H9 (cell line): ENCODE results near the gene CYP39A1. TPM values are rescaled to one million over a fixed set of nuclear protein-coding genes. Genes with fewer than 3 reads are reported as not detected.

Experiments used
- DNase-seq: peaks from one replicate; pipeline ENCODE4 v3.0.0-alpha.2; 2017
- H2AFZ ChIP-seq: one replicate; pipeline ENCODE4 v1.6.1; 2013; ENCODE audit warnings: mild to moderate bottlenecking, low read length, control low read depth, moderate library complexity
- H2AK5ac ChIP-seq: 2 replicates; pipeline ENCODE4 v1.6.1; 2013; ENCODE audit warnings: low read length, control low read depth, mixed read lengths; ENCODE audit not compliant: insufficient read length
- H2BK120ac ChIP-seq: one replicate; pipeline ENCODE4 v1.6.1; 2013; ENCODE audit warnings: low read depth, mild to moderate bottlenecking, low read length, control low read depth, inconsistent platforms; ENCODE audit not compliant: poor library complexity, severe bottlenecking
- H2BK12ac ChIP-seq: 2 replicates; pipeline ENCODE4 v1.6.1; 2013; ENCODE audit warnings: low read length, control low read depth, mixed read lengths, low read depth; ENCODE audit not compliant: insufficient read length
- H2BK15ac ChIP-seq: 2 replicates; pipeline ENCODE4 v1.6.1; 2013; ENCODE audit warnings: low read depth, low read length, control low read depth
- H2BK20ac ChIP-seq: one replicate; pipeline ENCODE4 v1.6.1; 2013; ENCODE audit warnings: low read depth, mild to moderate bottlenecking, low read length, control low read depth, inconsistent platforms; ENCODE audit not compliant: poor library complexity, severe bottlenecking
- H2BK5ac ChIP-seq: 2 replicates; pipeline ENCODE4 v1.6.1; 2013; ENCODE audit warnings: low read length, control low read depth, mixed read lengths; ENCODE audit not compliant: insufficient read length
- H3K14ac ChIP-seq: 2 replicates; pipeline ENCODE4 v1.6.1; 2013; ENCODE audit warnings: low read length, control low read depth; ENCODE audit not compliant: insufficient read depth
- H3K18ac ChIP-seq: 2 replicates; pipeline ENCODE4 v1.6.1; 2013; ENCODE audit warnings: low read depth, mild to moderate bottlenecking, mixed read lengths, low read length, control low read depth; ENCODE audit not compliant: insufficient read length
- H3K23ac ChIP-seq: 2 replicates; pipeline ENCODE4 v1.6.1; 2013; ENCODE audit warnings: low read length, control low read depth, mixed read lengths, low read depth; ENCODE audit not compliant: insufficient read length
- H3K23me2 ChIP-seq: 2 replicates; pipeline ENCODE4 v1.6.1; 2013; ENCODE audit warnings: low read depth, mild to moderate bottlenecking, mixed read lengths, low read length, control low read depth; ENCODE audit not compliant: insufficient read length, poor library complexity, severe bottlenecking
- H3K27ac ChIP-seq: 2 replicates; pipeline ENCODE4 v1.5.1; 2013; ENCODE audit warnings: low read length, control low read depth, mixed read lengths, low read depth; ENCODE audit not compliant: insufficient read length
- H3K27me3 ChIP-seq: 2 replicates; pipeline ENCODE4 v1.6.1; 2013; ENCODE audit warnings: low read length, control low read depth, inconsistent platforms; ENCODE audit not compliant: insufficient read depth
- H3K4ac ChIP-seq: 2 replicates; pipeline ENCODE4 v1.6.1; 2013; ENCODE audit warnings: low read depth, mild to moderate bottlenecking, control low read depth, inconsistent platforms, low read length, moderate library complexity
- H3K4me1 ChIP-seq: 2 replicates; pipeline ENCODE4 v1.6.1; 2013; ENCODE audit warnings: low read length, control low read depth, inconsistent platforms; ENCODE audit not compliant: insufficient read depth
- H3K4me2 ChIP-seq: 2 replicates; pipeline ENCODE4 v1.6.1; 2013; ENCODE audit warnings: low read length, control low read depth, mixed read lengths; ENCODE audit not compliant: insufficient read length, insufficient read depth
- H3K56ac ChIP-seq: 2 replicates; pipeline ENCODE4 v1.6.1; 2013; ENCODE audit warnings: low read depth, mild to moderate bottlenecking, mixed read lengths, low read length, control low read depth; ENCODE audit not compliant: insufficient read length
- H3K79me1 ChIP-seq: 2 replicates; pipeline ENCODE4 v1.6.1; 2013; ENCODE audit warnings: low read depth, mild to moderate bottlenecking, moderate library complexity, low read length, control low read depth, inconsistent platforms; ENCODE audit not compliant: insufficient read depth, poor library complexity, severe bottlenecking
- H3K79me2 ChIP-seq: 2 replicates; pipeline ENCODE4 v1.6.1; 2013; ENCODE audit warnings: low read length, control low read depth, inconsistent platforms; ENCODE audit not compliant: insufficient read depth
- H3K9ac ChIP-seq: 2 replicates; pipeline ENCODE4 v1.6.1; 2013; ENCODE audit warnings: low read length, control low read depth, mixed read lengths; ENCODE audit not compliant: insufficient read length; ENCODE audit errors: extremely low read depth
- H3K9me3 ChIP-seq: one replicate; pipeline ENCODE4 v1.6.1; 2013; ENCODE audit warnings: low read depth, low read length, inconsistent platforms; ENCODE audit not compliant: control insufficient read depth
- H3T11ph ChIP-seq: one replicate; pipeline ENCODE4 v1.6.1; 2013; ENCODE audit warnings: mild to moderate bottlenecking, low read length, control low read depth, inconsistent platforms
- H4K20me1 ChIP-seq: one replicate; pipeline ENCODE4 v1.6.1; 2013; ENCODE audit not compliant: control insufficient read depth, insufficient read length, insufficient read depth
- H4K5ac ChIP-seq: 2 replicates; pipeline ENCODE4 v1.6.1; 2013; ENCODE audit warnings: low read depth, mild to moderate bottlenecking, mixed read lengths, low read length, control low read depth; ENCODE audit not compliant: insufficient read length
- H4K8ac ChIP-seq: replicated peaks from 2 replicates; pipeline ENCODE4 v1.6.1; 2013; ENCODE audit warnings: low read length, control low read depth, mixed read lengths, low read depth; ENCODE audit not compliant: insufficient read length
- H4K91ac ChIP-seq: 2 replicates; pipeline ENCODE4 v1.6.1; 2013; ENCODE audit warnings: low read depth, mild to moderate bottlenecking, moderate library complexity, mixed read lengths, low read length, control low read depth; ENCODE audit not compliant: insufficient read length
- H3K27ac Mint-ChIP-seq, 3 experiments: 2 replicates in 2 of 3; 3 replicates in 1 of 3; pipeline ENCODE4 v1.8.0; 2020 to 2021; ENCODE audit warnings: mixed read lengths in 3 of 3, mild to moderate bottlenecking in 1 of 3, moderate library complexity in 1 of 3
- H3K27me3 Mint-ChIP-seq: 2 replicates; pipeline ENCODE4 v1.8.0; 2021; ENCODE audit warnings: low read depth, mild to moderate bottlenecking, moderate library complexity, mixed read lengths
- H3K36me3 Mint-ChIP-seq, 3 experiments: 2 replicates in 2 of 3; 3 replicates in 1 of 3; pipeline ENCODE4 v1.8.0; 2020 to 2021; ENCODE audit warnings: low read depth in 3 of 3, mixed read lengths in 3 of 3; ENCODE audit not compliant: insufficient read depth in 1 of 3
- H3K4me1 Mint-ChIP-seq, 2 experiments: 2 replicates each; pipeline ENCODE4 v1.8.0; 2020; ENCODE audit warnings: mixed read lengths in 2 of 2
- H3K4me3 Mint-ChIP-seq, 2 experiments: 2 replicates in 1 of 2; 3 replicates in 1 of 2; pipeline ENCODE4 v1.8.0; 2020 to 2021; ENCODE audit warnings: mild to moderate bottlenecking in 2 of 2, mixed read lengths in 2 of 2, moderate library complexity in 1 of 2
- H3K9me3 Mint-ChIP-seq, 2 experiments: 2 replicates in 1 of 2; 3 replicates in 1 of 2; pipeline ENCODE4 v1.8.0; 2020; ENCODE audit warnings: mild to moderate bottlenecking in 2 of 2, mixed read lengths in 2 of 2, moderate library complexity in 1 of 2
- WGBS: extraction: QIAGEN DNeasy Blood & Tissue Kit; methylation state at CpG from one replicate; pipeline ENCODE4 v1.1.7; 2013; ENCODE audit warnings: missing lambda C conversion rate, low lambda C conversion rate, mixed read lengths; ENCODE audit not compliant: insufficient read length; ENCODE audit errors: extremely low coverage; 5-methylcytosine and 5-hydroxymethylcytosine counted together
- total RNA-seq: library from RNA; stranded (reverse); gene quantifications from 2 replicates; pipeline ENCODE4 v1.2.1, GENCODE V29; 2021
- TF ChIP-seq, protein P1 (sequence below): fragments of 200-600 bp; sonication (generic); conservative IDR thresholded peaks from 3 replicates; pipeline ENCODE4 v1.8.0; 2021; ENCODE audit warnings: antibody characterized with exemption, mild to moderate bottlenecking

CYP39A1 gene
- total RNA-seq, 1 experiment from 2014 or later = 0.50 TPM

DNA sequence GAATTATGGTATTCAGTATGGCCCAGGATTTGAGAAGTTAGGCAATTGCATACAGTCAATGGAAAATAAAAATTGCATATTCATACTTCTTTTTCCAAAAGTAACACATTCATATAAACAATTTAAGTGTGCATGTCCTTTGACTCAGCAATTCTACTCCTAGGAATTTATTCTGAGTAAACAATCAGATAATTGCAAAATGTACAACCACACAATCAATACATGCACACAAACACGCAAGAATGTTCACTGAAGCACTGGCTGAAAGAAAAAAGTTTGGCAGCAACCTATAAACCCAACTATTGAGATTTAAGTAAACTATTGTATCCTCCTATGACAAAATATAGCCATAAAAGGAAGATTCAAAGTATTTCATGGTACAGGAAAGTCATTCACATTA, 1.6 kb downstream of the CYP39A1 start:
- H2BK12ac ChIP-seq = no peak overlapping the region
- no peaks in the 10 kb centered on the region; the same call in 1 of the 2 replicates for H3K27me3 ChIP-seq
- no peak overlapping the region for H2AFZ ChIP-seq
- no peak overlapping the region for H2BK120ac ChIP-seq
- H3T11ph ChIP-seq = no peak overlapping the region
- no peaks in the 10 kb centered on the region for H4K20me1 ChIP-seq
- no peaks in the 10 kb centered on the region for H3K79me2 ChIP-seq
- H2BK5ac ChIP-seq = no peak overlapping the region
- H3K4me1 Mint-ChIP-seq = peaks cover 12 to 24% of the 10 kb centered on the region in 2 experiments
- H3K27ac ChIP-seq = no peak overlapping the region
- H4K5ac ChIP-seq = no peak overlapping the region
- no peak overlapping the region for H4K91ac ChIP-seq
- H3K4ac ChIP-seq = no peak overlapping the region
- no peaks in the 10 kb centered on the region for H3K4me1 ChIP-seq
- TF ChIP-seq, protein P1, sequence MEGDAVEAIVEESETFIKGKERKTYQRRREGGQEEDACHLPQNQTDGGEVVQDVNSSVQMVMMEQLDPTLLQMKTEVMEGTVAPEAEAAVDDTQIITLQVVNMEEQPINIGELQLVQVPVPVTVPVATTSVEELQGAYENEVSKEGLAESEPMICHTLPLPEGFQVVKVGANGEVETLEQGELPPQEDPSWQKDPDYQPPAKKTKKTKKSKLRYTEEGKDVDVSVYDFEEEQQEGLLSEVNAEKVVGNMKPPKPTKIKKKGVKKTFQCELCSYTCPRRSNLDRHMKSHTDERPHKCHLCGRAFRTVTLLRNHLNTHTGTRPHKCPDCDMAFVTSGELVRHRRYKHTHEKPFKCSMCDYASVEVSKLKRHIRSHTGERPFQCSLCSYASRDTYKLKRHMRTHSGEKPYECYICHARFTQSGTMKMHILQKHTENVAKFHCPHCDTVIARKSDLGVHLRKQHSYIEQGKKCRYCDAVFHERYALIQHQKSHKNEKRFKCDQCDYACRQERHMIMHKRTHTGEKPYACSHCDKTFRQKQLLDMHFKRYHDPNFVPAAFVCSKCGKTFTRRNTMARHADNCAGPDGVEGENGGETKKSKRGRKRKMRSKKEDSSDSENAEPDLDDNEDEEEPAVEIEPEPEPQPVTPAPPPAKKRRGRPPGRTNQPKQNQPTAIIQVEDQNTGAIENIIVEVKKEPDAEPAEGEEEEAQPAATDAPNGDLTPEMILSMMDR = no peak
- H2BK20ac ChIP-seq = no peak overlapping the region
- no peak for DNase-seq
- H3K23ac ChIP-seq = no peak overlapping the region
- no peaks in the 10 kb centered on the region for H3K9me3 ChIP-seq
- WGBS = no CpG with 5 or more reads among the region's 1 CpG
- no peak overlapping the region for H4K8ac ChIP-seq
- H3K4me3 Mint-ChIP-seq = peak overlapping the region in 1 of 2 experiments; percentile 46; a peak in 3 of 5 replicates
- H3K9me3 Mint-ChIP-seq = no peaks in the 10 kb centered on the region
- no peak overlapping the region for H3K56ac ChIP-seq
- no peaks in the 10 kb centered on the region for H3K23me2 ChIP-seq
- peaks cover 20% of the 10 kb centered on the region for H3K27me3 Mint-ChIP-seq
- H3K18ac ChIP-seq = no peak overlapping the region
- H3K14ac ChIP-seq = no peak overlapping the region
- H3K9ac ChIP-seq = no peak overlapping the region
- H3K4me2 ChIP-seq = no peak overlapping the region
- H2BK15ac ChIP-seq = no peak overlapping the region
- H3K27ac Mint-ChIP-seq = no peak overlapping the region
- H3K79me1 ChIP-seq = no peaks in the 10 kb centered on the region
- H2AK5ac ChIP-seq = no peak overlapping the region
- no peaks in the 10 kb centered on the region; a peak in 1 of 7 replicates for H3K36me3 Mint-ChIP-seq
